Lower lobe of right lung (tissue), 2 donors: ENCODE results near the gene SLC29A3. TPM values are rescaled to one million over a fixed set of nuclear protein-coding genes. Genes with fewer than 3 reads are reported as not detected.
"Not testable (repeated sequence)": the region's sequence is repeated elsewhere in the genome, so short reads cannot be mapped to it uniquely, and the experiment has no call there.

Experiments
- ATAC-seq, 2 donors: fragments of 200-7000 bp; cut with Tn5 transposase; one replicate each; pipeline ENCODE4 v1.9.1; 2020 to 2022; ENCODE audit warnings: mild to moderate bottlenecking in 2 of 2, moderate library complexity in 2 of 2
- DNase-seq: peaks from one replicate; pipeline ENCODE4 v3.0.0-alpha.2; 2020
- H3K27ac ChIP-seq: fragments of 200-600 bp; one replicate; pipeline ENCODE4 v1.8.0; 2022
- H3K27me3 ChIP-seq: fragments of 200-600 bp; one replicate; pipeline ENCODE4 v1.8.0; 2022; ENCODE audit warnings: low read depth
- H3K36me3 ChIP-seq: fragments of 200-600 bp; one replicate; pipeline ENCODE4 v1.8.0; 2022; ENCODE audit warnings: mild to moderate bottlenecking
- H3K4me1 ChIP-seq: fragments of 200-600 bp; one replicate; pipeline ENCODE4 v1.8.0; 2022
- H3K4me3 ChIP-seq: fragments of 200-600 bp; one replicate; pipeline ENCODE4 v1.8.0; 2022; ENCODE audit warnings: mild to moderate bottlenecking
- H3K9me3 ChIP-seq: fragments of 200-600 bp; one replicate; pipeline ENCODE4 v1.8.0; 2022
- CTCF ChIP-seq: fragments of 200-600 bp; IDR thresholded peaks from one replicate; pipeline ENCODE4 v1.8.0; 2022; ENCODE audit warnings: antibody characterized with exemption, mild to moderate bottlenecking
- intact Hi-C: fragments of 100-400 bp; cut with DNase I; formaldehyde crosslinking; loops from one replicate; pipeline ENCODE4 v1.11.0; 2022
- total RNA-seq: library from RNA; stranded (reverse); fragmentation: NEBNext Ultra II Directional; extraction: Animal tissue kit (Norgen Biotek cat#: 25700); gene quantifications from one replicate; pipeline ENCODE4 v1.2.1, GENCODE V29; 2021
- donor health status: DM: no; HTN: yes; CAD: no; lungs with severe emphysema.

SLC29A3 gene
- total RNA-seq, 1 donor from 2014 or later: 13.2 TPM

- intact Hi-C loops: no loop called here
- peak overlapping the region; percentile 36 for H3K27ac ChIP-seq
- TF ChIP-seq CTCF: no peak
- H3K36me3 ChIP-seq: peaks cover 55% of the 10 kb centered on the region
- no peaks in the 10 kb centered on the region for H3K9me3 ChIP-seq
- DNase-seq (peak; percentile 65), ATAC-seq (peak; percentile 42 to 69)
- no peaks in the 10 kb centered on the region for H3K27me3 ChIP-seq
- no peak overlapping the region for H3K4me3 ChIP-seq
- peaks cover 15% of the 10 kb centered on the region for H3K4me1 ChIP-seq
These were observed 25.5 kb upstream of the SLC29A3 start for GRCh38 chr10:71293446-71294084.

- H3K36me3 ChIP-seq: peaks cover 54% of the 10 kb centered on the region
- peaks cover 15% of the 10 kb centered on the region for H3K4me1 ChIP-seq
- H3K27ac ChIP-seq: peak overlapping the region; percentile 36
- peak; percentile 53 for DNase-seq
- intact Hi-C loops: no loop called here
- H3K27me3 ChIP-seq: no peaks in the 10 kb centered on the region
- no peaks in the 10 kb centered on the region for H3K9me3 ChIP-seq
- ATAC-seq: peak; percentile 34 to 46
- no peak overlapping the region for H3K4me3 ChIP-seq
- TF ChIP-seq CTCF: no peak
These were observed 24.9 kb upstream of the SLC29A3 start for GRCh38 chr10:71294091-71294561.

- intact Hi-C loops: no loop called here
These were observed 24.2 kb upstream of the SLC29A3 start for GRCh38 chr10:71294856-71295255.

GRCh38 chr10:71295641-71296040 is 23.4 kb upstream of the SLC29A3 start:
- intact Hi-C loops: no loop called here

More at GRCh38 chr10:71294856-71295255, 24.2 kb upstream of the SLC29A3 start:
- peak; percentile 33 for DNase-seq
- ATAC-seq: no peak
- H3K4me3 ChIP-seq: no peak overlapping the region
- no peak for TF ChIP-seq CTCF
- H3K9me3 ChIP-seq: no peaks in the 10 kb centered on the region
- H3K27me3 ChIP-seq: no peaks in the 10 kb centered on the region
- H3K4me1 ChIP-seq: peaks cover 15% of the 10 kb centered on the region
- peaks cover 50% of the 10 kb centered on the region for H3K36me3 ChIP-seq
- H3K27ac ChIP-seq: no peak overlapping the region

GRCh38 chr10:71296086-71296485 is 23.0 kb upstream of the SLC29A3 start:
- intact Hi-C loops: no loop called here
- DNase-seq: peak; percentile 45
- Histone ChIP-seq H3K9me3 (no peaks in the 10 kb centered on the region), H3K27ac (no peak overlapping the region), H3K36me3 (peaks cover 58% of the 10 kb centered on the region), H3K4me1 (peaks cover 15% of the 10 kb centered on the region), H3K4me3 (no peak overlapping the region), H3K27me3 (no peaks in the 10 kb centered on the region)
- TF ChIP-seq CTCF: no peak
- no peak for ATAC-seq

More at GRCh38 chr10:71295641-71296040, 23.4 kb upstream of the SLC29A3 start:
- Histone ChIP-seq H3K27me3 (no peaks in the 10 kb centered on the region), H3K4me1 (peaks cover 15% of the 10 kb centered on the region), H3K27ac (no peak overlapping the region), H3K9me3 (no peaks in the 10 kb centered on the region), H3K4me3 (no peak overlapping the region), H3K36me3 (peaks cover 54% of the 10 kb centered on the region)
- TF ChIP-seq CTCF: no peak
- no peak for ATAC-seq
- peak; percentile 34 for DNase-seq

- intact Hi-C loops, H3K27me3 ChIP-seq, H3K27ac ChIP-seq, H3K4me3 ChIP-seq, H3K9me3 ChIP-seq, ATAC-seq: not testable (repeated sequence)
- Histone ChIP-seq H3K4me1 (peaks cover 15% of the 10 kb centered on the region), H3K36me3 (peaks cover 54% of the 10 kb centered on the region)
- DNase-seq: peak; percentile 19
These were observed 22.2 kb upstream of the SLC29A3 start for GRCh38 chr10:71296811-71297210.
